ENCODE results near the gene TSSK2.
"Not testable (repeated sequence)": the region's sequence is repeated elsewhere in the genome, so short reads cannot be mapped to it uniquely, and the experiment has no call there.

- not testable (repeated sequence) for TF ChIP-seq CTCF (conservative IDR thresholded peaks at IDR 0.05; ENCODE audit: low read depth in 2 of 2); POLR2AphosphoS5 (IDR thresholded peaks at IDR 0.05; ENCODE audit: low read depth); EZH2 (IDR thresholded peaks at IDR 0.05; ENCODE audit: low read depth, unreplicated experiment); STAT1 (IDR thresholded peaks at IDR 0.05; ENCODE audit: unreplicated experiment); ZNF331 (CRISPR knock-in tag; IDR thresholded peaks at IDR 0.05; ENCODE audit: low read depth); EZH2phosphoT487 (IDR thresholded peaks at IDR 0.05; ENCODE audit: unreplicated experiment); CREB1 (CRISPR knock-in tag; IDR thresholded peaks at IDR 0.05; ENCODE audit: low read depth); JUNB (IDR thresholded peaks at IDR 0.05; ENCODE audit: unreplicated experiment); ZNF114 (CRISPR knock-in tag; IDR thresholded peaks at IDR 0.05); NANOG (IDR thresholded peaks at IDR 0.05; ENCODE audit: borderline replicate concordance)
- TF ChIP-seq, protein P1, sequence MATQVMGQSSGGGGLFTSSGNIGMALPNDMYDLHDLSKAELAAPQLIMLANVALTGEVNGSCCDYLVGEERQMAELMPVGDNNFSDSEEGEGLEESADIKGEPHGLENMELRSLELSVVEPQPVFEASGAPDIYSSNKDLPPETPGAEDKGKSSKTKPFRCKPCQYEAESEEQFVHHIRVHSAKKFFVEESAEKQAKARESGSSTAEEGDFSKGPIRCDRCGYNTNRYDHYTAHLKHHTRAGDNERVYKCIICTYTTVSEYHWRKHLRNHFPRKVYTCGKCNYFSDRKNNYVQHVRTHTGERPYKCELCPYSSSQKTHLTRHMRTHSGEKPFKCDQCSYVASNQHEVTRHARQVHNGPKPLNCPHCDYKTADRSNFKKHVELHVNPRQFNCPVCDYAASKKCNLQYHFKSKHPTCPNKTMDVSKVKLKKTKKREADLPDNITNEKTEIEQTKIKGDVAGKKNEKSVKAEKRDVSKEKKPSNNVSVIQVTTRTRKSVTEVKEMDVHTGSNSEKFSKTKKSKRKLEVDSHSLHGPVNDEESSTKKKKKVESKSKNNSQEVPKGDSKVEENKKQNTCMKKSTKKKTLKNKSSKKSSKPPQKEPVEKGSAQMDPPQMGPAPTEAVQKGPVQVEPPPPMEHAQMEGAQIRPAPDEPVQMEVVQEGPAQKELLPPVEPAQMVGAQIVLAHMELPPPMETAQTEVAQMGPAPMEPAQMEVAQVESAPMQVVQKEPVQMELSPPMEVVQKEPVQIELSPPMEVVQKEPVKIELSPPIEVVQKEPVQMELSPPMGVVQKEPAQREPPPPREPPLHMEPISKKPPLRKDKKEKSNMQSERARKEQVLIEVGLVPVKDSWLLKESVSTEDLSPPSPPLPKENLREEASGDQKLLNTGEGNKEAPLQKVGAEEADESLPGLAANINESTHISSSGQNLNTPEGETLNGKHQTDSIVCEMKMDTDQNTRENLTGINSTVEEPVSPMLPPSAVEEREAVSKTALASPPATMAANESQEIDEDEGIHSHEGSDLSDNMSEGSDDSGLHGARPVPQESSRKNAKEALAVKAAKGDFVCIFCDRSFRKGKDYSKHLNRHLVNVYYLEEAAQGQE (IDR thresholded peaks at IDR 0.05; ENCODE audit: unreplicated experiment): not testable (repeated sequence)
- TF ChIP-seq, protein P2, sequence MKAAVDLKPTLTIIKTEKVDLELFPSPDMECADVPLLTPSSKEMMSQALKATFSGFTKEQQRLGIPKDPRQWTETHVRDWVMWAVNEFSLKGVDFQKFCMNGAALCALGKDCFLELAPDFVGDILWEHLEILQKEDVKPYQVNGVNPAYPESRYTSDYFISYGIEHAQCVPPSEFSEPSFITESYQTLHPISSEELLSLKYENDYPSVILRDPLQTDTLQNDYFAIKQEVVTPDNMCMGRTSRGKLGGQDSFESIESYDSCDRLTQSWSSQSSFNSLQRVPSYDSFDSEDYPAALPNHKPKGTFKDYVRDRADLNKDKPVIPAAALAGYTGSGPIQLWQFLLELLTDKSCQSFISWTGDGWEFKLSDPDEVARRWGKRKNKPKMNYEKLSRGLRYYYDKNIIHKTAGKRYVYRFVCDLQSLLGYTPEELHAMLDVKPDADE (IDR thresholded peaks at IDR 0.05): not testable (repeated sequence)
- TF ChIP-seq, protein P3, sequence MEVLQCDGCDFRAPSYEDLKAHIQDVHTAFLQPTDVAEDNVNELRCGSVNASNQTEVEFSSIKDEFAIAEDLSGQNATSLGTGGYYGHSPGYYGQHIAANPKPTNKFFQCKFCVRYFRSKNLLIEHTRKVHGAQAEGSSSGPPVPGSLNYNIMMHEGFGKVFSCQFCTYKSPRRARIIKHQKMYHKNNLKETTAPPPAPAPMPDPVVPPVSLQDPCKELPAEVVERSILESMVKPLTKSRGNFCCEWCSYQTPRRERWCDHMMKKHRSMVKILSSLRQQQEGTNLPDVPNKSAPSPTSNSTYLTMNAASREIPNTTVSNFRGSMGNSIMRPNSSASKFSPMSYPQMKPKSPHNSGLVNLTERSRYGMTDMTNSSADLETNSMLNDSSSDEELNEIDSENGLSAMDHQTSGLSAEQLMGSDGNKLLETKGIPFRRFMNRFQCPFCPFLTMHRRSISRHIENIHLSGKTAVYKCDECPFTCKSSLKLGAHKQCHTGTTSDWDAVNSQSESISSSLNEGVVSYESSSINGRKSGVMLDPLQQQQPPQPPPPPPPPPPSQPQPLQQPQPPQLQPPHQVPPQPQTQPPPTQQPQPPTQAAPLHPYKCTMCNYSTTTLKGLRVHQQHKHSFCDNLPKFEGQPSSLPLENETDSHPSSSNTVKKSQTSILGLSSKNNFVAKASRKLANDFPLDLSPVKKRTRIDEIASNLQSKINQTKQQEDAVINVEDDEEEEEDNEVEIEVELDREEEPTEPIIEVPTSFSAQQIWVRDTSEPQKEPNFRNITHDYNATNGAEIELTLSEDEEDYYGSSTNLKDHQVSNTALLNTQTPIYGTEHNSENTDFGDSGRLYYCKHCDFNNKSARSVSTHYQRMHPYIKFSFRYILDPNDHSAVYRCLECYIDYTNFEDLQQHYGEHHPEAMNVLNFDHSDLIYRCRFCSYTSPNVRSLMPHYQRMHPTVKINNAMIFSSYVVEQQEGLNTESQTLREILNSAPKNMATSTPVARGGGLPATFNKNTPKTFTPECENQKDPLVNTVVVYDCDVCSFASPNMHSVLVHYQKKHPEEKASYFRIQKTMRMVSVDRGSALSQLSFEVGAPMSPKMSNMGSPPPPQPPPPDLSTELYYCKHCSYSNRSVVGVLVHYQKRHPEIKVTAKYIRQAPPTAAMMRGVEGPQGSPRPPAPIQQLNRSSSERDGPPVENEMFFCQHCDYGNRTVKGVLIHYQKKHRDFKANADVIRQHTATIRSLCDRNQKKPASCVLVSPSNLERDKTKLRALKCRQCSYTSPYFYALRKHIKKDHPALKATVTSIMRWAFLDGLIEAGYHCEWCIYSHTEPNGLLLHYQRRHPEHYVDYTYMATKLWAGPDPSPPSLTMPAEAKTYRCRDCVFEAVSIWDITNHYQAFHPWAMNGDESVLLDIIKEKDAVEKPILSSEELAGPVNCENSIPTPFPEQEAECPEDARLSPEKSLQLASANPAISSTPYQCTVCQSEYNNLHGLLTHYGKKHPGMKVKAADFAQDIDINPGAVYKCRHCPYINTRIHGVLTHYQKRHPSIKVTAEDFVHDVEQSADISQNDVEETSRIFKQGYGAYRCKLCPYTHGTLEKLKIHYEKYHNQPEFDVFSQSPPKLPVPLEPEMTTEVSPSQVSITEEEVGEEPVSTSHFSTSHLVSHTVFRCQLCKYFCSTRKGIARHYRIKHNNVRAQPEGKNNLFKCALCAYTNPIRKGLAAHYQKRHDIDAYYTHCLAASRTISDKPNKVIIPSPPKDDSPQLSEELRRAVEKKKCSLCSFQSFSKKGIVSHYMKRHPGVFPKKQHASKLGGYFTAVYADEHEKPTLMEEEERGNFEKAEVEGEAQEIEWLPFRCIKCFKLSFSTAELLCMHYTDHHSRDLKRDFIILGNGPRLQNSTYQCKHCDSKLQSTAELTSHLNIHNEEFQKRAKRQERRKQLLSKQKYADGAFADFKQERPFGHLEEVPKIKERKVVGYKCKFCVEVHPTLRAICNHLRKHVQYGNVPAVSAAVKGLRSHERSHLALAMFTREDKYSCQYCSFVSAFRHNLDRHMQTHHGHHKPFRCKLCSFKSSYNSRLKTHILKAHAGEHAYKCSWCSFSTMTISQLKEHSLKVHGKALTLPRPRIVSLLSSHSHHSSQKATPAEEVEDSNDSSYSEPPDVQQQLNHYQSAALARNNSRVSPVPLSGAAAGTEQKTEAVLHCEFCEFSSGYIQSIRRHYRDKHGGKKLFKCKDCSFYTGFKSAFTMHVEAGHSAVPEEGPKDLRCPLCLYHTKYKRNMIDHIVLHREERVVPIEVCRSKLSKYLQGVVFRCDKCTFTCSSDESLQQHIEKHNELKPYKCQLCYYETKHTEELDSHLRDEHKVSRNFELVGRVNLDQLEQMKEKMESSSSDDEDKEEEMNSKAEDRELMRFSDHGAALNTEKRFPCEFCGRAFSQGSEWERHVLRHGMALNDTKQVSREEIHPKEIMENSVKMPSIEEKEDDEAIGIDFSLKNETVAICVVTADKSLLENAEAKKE (CRISPR knock-in tag; IDR thresholded peaks at IDR 0.05): not testable (repeated sequence)
These were observed 47.0 kb upstream of the TSSK2 start for GRCh38 chr22:19084126-19084525.

Measured in GM23338 (cell line).